Measurements from ENCODE around the gene RBM11.

GRCh38 chr21:14273736-14274538, 58.0 kb downstream of the RBM11 start:
- TF ChIP-seq CTCF (conservative IDR thresholded peaks at IDR 0.05) (no peak), EZH2 (IDR thresholded peaks at IDR 0.05; ENCODE audit: low read depth) (no peak)

Measured in PC-9 (cell line).